SU-DHL-6 (cell line): ENCODE measurements around the gene BCAS1.

Experiments
- EZH2phosphoT487 ChIP-seq: fragments of 200-600 bp; sonication (generic), shearing (Covaris generic); conservative IDR thresholded peaks from 2 replicates; pipeline ENCODE4 v1.6.1; 2018; ENCODE audit warnings: mild to moderate bottlenecking, antibody characterized with exemption, low read length, moderate library complexity, mixed read lengths
- TF ChIP-seq, protein P1 (sequence below): fragments of 200-600 bp; sonication (generic); IDR thresholded peaks from one replicate; pipeline ENCODE4 v1.5.1; 2017; ENCODE audit warnings: antibody characterized with exemption, mild to moderate bottlenecking, low read length, moderate library complexity; ENCODE audit not compliant: insufficient read depth, poor library complexity, severe bottlenecking

DNA sequence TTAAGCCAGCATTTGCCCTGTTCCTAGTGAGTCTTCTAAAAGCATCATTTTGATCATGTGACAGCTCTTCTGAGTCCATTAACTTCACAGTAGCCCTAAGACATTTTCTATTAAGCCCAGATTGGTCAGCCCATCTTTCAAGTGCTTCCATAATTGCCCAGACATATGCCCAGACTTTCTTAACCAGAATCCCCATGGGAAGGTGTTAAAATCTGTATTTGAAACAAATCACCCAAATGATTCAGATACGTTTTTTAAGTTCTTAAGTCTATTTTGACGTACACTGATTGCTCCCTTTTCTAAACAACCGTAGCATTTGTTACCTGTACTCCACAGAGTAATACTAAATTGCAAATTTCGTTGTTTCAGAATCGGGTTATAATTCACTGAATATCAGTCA, 89.3 kb downstream of the BCAS1 start:
- TF ChIP-seq, protein P1, sequence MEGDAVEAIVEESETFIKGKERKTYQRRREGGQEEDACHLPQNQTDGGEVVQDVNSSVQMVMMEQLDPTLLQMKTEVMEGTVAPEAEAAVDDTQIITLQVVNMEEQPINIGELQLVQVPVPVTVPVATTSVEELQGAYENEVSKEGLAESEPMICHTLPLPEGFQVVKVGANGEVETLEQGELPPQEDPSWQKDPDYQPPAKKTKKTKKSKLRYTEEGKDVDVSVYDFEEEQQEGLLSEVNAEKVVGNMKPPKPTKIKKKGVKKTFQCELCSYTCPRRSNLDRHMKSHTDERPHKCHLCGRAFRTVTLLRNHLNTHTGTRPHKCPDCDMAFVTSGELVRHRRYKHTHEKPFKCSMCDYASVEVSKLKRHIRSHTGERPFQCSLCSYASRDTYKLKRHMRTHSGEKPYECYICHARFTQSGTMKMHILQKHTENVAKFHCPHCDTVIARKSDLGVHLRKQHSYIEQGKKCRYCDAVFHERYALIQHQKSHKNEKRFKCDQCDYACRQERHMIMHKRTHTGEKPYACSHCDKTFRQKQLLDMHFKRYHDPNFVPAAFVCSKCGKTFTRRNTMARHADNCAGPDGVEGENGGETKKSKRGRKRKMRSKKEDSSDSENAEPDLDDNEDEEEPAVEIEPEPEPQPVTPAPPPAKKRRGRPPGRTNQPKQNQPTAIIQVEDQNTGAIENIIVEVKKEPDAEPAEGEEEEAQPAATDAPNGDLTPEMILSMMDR, result no peak
- no peak for TF ChIP-seq EZH2phosphoT487
